ENCODE measurements around the gene CAB39.

- TF ChIP-seq, protein P1, sequence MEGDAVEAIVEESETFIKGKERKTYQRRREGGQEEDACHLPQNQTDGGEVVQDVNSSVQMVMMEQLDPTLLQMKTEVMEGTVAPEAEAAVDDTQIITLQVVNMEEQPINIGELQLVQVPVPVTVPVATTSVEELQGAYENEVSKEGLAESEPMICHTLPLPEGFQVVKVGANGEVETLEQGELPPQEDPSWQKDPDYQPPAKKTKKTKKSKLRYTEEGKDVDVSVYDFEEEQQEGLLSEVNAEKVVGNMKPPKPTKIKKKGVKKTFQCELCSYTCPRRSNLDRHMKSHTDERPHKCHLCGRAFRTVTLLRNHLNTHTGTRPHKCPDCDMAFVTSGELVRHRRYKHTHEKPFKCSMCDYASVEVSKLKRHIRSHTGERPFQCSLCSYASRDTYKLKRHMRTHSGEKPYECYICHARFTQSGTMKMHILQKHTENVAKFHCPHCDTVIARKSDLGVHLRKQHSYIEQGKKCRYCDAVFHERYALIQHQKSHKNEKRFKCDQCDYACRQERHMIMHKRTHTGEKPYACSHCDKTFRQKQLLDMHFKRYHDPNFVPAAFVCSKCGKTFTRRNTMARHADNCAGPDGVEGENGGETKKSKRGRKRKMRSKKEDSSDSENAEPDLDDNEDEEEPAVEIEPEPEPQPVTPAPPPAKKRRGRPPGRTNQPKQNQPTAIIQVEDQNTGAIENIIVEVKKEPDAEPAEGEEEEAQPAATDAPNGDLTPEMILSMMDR (IDR thresholded peaks at IDR 0.05) = no peak
- TF ChIP-seq POLR2A (IDR thresholded peaks at IDR 0.05) = no peak
These were observed 83.2 kb downstream of the CAB39 start for GRCh38 chr2:230795856-230796255.
